K562 (cell line): Measurements from ENCODE around the gene KPNA1. TPM values are rescaled to one million over a fixed set of nuclear protein-coding genes. Genes with fewer than 3 reads are reported as not detected.

Experiments used
- BRD4 ChIP-seq: fragments of 200-600 bp; sonication (generic); IDR thresholded peaks from 2 replicates; pipeline ENCODE4 v1.6.1; 2017; ENCODE audit warnings: inconsistent platforms
- CBX1 ChIP-seq: sonication (generic); IDR thresholded peaks from 2 replicates; pipeline ENCODE4 v1.6.1; 2016; ENCODE audit warnings: antibody characterized with exemption, low read depth, mild to moderate bottlenecking
- CBX5 ChIP-seq: IDR thresholded peaks from 2 replicates; pipeline ENCODE4 v1.6.1; 2014; ENCODE audit warnings: low read depth, borderline replicate concordance
- CBX8 ChIP-seq: fragments of 200-600 bp; sonication (generic); IDR thresholded peaks from 2 replicates; pipeline ENCODE4 v1.6.1; 2012; ENCODE audit warnings: borderline replicate concordance, mixed run types, low read depth, mild to moderate bottlenecking, moderate library complexity, mixed read lengths, low read length, control low read depth, inconsistent platforms; ENCODE audit not compliant: poor library complexity, severe bottlenecking; ENCODE audit errors: extremely low read depth
- GATAD2A ChIP-seq: fragments of 450-650 bp; IDR thresholded peaks from 2 replicates; pipeline ENCODE4 v1.6.1; 2017
- GTF2F1 ChIP-seq: IDR thresholded peaks from 2 replicates; pipeline ENCODE4 v1.6.1; 2011; ENCODE audit warnings: low read depth, low read length, improper control_type of control experiment
- MCM2 ChIP-seq: fragments of 450-650 bp; IDR thresholded peaks from 2 replicates; pipeline ENCODE4 v1.6.1; 2017; ENCODE audit warnings: low read depth, mild to moderate bottlenecking
- NCOA1 ChIP-seq: fragments of 450-650 bp; IDR thresholded peaks from 2 replicates; pipeline ENCODE4 v1.6.1; 2016; ENCODE audit warnings: low read depth
- NCOR1 ChIP-seq: fragments of 450-650 bp; IDR thresholded peaks from 2 replicates; pipeline ENCODE4 v1.6.1; 2016; ENCODE audit warnings: mild to moderate bottlenecking, moderate library complexity
- POLR2G ChIP-seq: fragments of 200-400 bp; formaldehyde crosslinking; IDR thresholded peaks from 2 replicates; pipeline ENCODE4 v1.6.1; 2017; ENCODE audit warnings: low read depth, mild to moderate bottlenecking, antibody characterized with exemption, low read length, moderate library complexity
- RHOXF2B ChIP-seq: fragments of 250-450 bp; sonication (Bioruptor Pico); conservative IDR thresholded peaks from 2 replicates; pipeline ENCODE4 v1.5.1; 2021
- ZKSCAN8 ChIP-seq: fragments of 200-800 bp; sonication (Bioruptor generic); IDR thresholded peaks from 2 replicates; pipeline ENCODE4 v1.6.1; 2016; ENCODE audit warnings: missing genetic modification characterization, missing compliant biosample characterization
- ZNF232 ChIP-seq: sonication (generic); formaldehyde crosslinking; IDR thresholded peaks from 2 replicates; pipeline ENCODE4 v1.8.0; 2022; ENCODE audit warnings: mild to moderate bottlenecking, missing genetic modification reagents
- ZNF444 ChIP-seq: fragments of 250-450 bp; sonication (Bioruptor Pico); IDR thresholded peaks from 2 replicates; pipeline ENCODE4 v1.4.0; 2020; ENCODE audit warnings: mild to moderate bottlenecking, moderate library complexity
- ZNF586 ChIP-seq: fragments of 450-650 bp; formaldehyde crosslinking; conservative IDR thresholded peaks from 2 replicates; pipeline ENCODE4 v1.4.0; 2020; ENCODE audit warnings: mild to moderate bottlenecking, moderate library complexity
- ZNF79 ChIP-seq: fragments of 250-450 bp; sonication (Bioruptor Pico); IDR thresholded peaks from 2 replicates; pipeline ENCODE4 v1.4.0; 2020; ENCODE audit warnings: low read depth, mild to moderate bottlenecking, moderate library complexity
- polyA plus RNA-seq, 8 experiments: library from polyadenylated mRNA; depleted of rRNA in 4 of 8; stranded (reverse) in 5 of 8; unstranded in 3 of 8; fragments of >200 nt; fragmentation: Nextera tagmentation in 2 of 8; fragmentation: Illumina TruSeq in 1 of 8; extraction: Ambion mirVana in 2 of 8; extraction: Trizol in 1 of 8; gene quantifications; 2 replicates each; pipeline versions ENCODE4 v1.2.1 to v1.2.3, GENCODE V29; 2011 to 2014; ENCODE audit warnings: inconsistent platforms in 1 of 8, missing spikeins in 1 of 8
- total RNA-seq, 7 experiments: library from RNA; depleted of rRNA in 6 of 7; stranded (reverse); fragments of >200 nt in 6 of 7; fragmentation: Illumina TruSeq in 2 of 7; extraction: Trizol in 2 of 7; gene quantifications; 2 replicates each; pipeline versions ENCODE4 v1.2.1 to v1.2.3, GENCODE V29; 2011 to 2021; ENCODE audit warnings: low replicate concordance in 1 of 7
- TF ChIP-seq, protein P1 (sequence below): fragments of 450-650 bp; IDR thresholded peaks from 2 replicates; pipeline ENCODE4 v1.6.1; 2016; ENCODE audit warnings: mild to moderate bottlenecking, moderate library complexity

Gene KPNA1
- total and polyA plus RNA-seq, 9 of the 15 experiments (the other 6 are each of a cell fraction or from before 2014, with no cell fraction given), result 9.3 to 53.8 (median 33.5) TPM

GRCh38 chr3:122564155-122564912 is 49.6 kb upstream of the KPNA1 start, which contains the start of the genes DTX3L and PARP9 (continued):
- TF ChIP-seq, protein P1, sequence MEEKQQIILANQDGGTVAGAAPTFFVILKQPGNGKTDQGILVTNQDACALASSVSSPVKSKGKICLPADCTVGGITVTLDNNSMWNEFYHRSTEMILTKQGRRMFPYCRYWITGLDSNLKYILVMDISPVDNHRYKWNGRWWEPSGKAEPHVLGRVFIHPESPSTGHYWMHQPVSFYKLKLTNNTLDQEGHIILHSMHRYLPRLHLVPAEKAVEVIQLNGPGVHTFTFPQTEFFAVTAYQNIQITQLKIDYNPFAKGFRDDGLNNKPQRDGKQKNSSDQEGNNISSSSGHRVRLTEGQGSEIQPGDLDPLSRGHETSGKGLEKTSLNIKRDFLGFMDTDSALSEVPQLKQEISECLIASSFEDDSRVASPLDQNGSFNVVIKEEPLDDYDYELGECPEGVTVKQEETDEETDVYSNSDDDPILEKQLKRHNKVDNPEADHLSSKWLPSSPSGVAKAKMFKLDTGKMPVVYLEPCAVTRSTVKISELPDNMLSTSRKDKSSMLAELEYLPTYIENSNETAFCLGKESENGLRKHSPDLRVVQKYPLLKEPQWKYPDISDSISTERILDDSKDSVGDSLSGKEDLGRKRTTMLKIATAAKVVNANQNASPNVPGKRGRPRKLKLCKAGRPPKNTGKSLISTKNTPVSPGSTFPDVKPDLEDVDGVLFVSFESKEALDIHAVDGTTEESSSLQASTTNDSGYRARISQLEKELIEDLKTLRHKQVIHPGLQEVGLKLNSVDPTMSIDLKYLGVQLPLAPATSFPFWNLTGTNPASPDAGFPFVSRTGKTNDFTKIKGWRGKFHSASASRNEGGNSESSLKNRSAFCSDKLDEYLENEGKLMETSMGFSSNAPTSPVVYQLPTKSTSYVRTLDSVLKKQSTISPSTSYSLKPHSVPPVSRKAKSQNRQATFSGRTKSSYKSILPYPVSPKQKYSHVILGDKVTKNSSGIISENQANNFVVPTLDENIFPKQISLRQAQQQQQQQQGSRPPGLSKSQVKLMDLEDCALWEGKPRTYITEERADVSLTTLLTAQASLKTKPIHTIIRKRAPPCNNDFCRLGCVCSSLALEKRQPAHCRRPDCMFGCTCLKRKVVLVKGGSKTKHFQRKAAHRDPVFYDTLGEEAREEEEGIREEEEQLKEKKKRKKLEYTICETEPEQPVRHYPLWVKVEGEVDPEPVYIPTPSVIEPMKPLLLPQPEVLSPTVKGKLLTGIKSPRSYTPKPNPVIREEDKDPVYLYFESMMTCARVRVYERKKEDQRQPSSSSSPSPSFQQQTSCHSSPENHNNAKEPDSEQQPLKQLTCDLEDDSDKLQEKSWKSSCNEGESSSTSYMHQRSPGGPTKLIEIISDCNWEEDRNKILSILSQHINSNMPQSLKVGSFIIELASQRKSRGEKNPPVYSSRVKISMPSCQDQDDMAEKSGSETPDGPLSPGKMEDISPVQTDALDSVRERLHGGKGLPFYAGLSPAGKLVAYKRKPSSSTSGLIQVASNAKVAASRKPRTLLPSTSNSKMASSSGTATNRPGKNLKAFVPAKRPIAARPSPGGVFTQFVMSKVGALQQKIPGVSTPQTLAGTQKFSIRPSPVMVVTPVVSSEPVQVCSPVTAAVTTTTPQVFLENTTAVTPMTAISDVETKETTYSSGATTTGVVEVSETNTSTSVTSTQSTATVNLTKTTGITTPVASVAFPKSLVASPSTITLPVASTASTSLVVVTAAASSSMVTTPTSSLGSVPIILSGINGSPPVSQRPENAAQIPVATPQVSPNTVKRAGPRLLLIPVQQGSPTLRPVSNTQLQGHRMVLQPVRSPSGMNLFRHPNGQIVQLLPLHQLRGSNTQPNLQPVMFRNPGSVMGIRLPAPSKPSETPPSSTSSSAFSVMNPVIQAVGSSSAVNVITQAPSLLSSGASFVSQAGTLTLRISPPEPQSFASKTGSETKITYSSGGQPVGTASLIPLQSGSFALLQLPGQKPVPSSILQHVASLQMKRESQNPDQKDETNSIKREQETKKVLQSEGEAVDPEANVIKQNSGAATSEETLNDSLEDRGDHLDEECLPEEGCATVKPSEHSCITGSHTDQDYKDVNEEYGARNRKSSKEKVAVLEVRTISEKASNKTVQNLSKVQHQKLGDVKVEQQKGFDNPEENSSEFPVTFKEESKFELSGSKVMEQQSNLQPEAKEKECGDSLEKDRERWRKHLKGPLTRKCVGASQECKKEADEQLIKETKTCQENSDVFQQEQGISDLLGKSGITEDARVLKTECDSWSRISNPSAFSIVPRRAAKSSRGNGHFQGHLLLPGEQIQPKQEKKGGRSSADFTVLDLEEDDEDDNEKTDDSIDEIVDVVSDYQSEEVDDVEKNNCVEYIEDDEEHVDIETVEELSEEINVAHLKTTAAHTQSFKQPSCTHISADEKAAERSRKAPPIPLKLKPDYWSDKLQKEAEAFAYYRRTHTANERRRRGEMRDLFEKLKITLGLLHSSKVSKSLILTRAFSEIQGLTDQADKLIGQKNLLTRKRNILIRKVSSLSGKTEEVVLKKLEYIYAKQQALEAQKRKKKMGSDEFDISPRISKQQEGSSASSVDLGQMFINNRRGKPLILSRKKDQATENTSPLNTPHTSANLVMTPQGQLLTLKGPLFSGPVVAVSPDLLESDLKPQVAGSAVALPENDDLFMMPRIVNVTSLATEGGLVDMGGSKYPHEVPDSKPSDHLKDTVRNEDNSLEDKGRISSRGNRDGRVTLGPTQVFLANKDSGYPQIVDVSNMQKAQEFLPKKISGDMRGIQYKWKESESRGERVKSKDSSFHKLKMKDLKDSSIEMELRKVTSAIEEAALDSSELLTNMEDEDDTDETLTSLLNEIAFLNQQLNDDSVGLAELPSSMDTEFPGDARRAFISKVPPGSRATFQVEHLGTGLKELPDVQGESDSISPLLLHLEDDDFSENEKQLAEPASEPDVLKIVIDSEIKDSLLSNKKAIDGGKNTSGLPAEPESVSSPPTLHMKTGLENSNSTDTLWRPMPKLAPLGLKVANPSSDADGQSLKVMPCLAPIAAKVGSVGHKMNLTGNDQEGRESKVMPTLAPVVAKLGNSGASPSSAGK, result peak; percentile 83
- TF ChIP-seq ZKSCAN8 (CRISPR knock-in tag) (no peak), NCOR1 (no peak), ZNF232 (no peak), CBX8 (no peak), RHOXF2B (CRISPR knock-in tag) (no peak), MCM2 (no peak), GATAD2A (no peak), GTF2F1 (no peak), ZNF79 (CRISPR knock-in tag) (no peak), CBX5 (no peak), NCOA1 (no peak), BRD4 (no peak), POLR2G (peak; percentile 89), CBX1 (no peak; the same call in 1 of the 2 replicates), ZNF586 (CRISPR knock-in tag) (no peak), ZNF444 (CRISPR knock-in tag) (no peak)
